DOHH2 (cell line): ENCODE results near the gene GJB6.

Experiments
- EZH2phosphoT487 ChIP-seq: fragments of 200-600 bp; sonication (generic); IDR thresholded peaks from 2 replicates; pipeline ENCODE4 v1.6.1; 2017; ENCODE audit warnings: borderline replicate concordance, mild to moderate bottlenecking, antibody characterized with exemption, low read length, moderate library complexity, mixed read lengths
- TF ChIP-seq, protein P1 (sequence below): fragments of 200-600 bp; sonication (generic); IDR thresholded peaks from one replicate; pipeline ENCODE4 v1.5.1; 2014; ENCODE audit warnings: antibody characterized with exemption, mild to moderate bottlenecking, low read depth, low read length; ENCODE audit not compliant: poor library complexity, severe bottlenecking

GRCh38 chr13:20181188-20181587, 50.9 kb downstream of the GJB6 start:
- TF ChIP-seq, protein P1, sequence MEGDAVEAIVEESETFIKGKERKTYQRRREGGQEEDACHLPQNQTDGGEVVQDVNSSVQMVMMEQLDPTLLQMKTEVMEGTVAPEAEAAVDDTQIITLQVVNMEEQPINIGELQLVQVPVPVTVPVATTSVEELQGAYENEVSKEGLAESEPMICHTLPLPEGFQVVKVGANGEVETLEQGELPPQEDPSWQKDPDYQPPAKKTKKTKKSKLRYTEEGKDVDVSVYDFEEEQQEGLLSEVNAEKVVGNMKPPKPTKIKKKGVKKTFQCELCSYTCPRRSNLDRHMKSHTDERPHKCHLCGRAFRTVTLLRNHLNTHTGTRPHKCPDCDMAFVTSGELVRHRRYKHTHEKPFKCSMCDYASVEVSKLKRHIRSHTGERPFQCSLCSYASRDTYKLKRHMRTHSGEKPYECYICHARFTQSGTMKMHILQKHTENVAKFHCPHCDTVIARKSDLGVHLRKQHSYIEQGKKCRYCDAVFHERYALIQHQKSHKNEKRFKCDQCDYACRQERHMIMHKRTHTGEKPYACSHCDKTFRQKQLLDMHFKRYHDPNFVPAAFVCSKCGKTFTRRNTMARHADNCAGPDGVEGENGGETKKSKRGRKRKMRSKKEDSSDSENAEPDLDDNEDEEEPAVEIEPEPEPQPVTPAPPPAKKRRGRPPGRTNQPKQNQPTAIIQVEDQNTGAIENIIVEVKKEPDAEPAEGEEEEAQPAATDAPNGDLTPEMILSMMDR = no peak
- no peak for TF ChIP-seq EZH2phosphoT487
